Measurements from ENCODE around the gene PTPN3. TPM values are rescaled to one million over a fixed set of nuclear protein-coding genes. Genes with fewer than 3 reads are reported as not detected.

Gene PTPN3
- total RNA-seq, 2 experiments from 2014 or later: not detected

DNA sequence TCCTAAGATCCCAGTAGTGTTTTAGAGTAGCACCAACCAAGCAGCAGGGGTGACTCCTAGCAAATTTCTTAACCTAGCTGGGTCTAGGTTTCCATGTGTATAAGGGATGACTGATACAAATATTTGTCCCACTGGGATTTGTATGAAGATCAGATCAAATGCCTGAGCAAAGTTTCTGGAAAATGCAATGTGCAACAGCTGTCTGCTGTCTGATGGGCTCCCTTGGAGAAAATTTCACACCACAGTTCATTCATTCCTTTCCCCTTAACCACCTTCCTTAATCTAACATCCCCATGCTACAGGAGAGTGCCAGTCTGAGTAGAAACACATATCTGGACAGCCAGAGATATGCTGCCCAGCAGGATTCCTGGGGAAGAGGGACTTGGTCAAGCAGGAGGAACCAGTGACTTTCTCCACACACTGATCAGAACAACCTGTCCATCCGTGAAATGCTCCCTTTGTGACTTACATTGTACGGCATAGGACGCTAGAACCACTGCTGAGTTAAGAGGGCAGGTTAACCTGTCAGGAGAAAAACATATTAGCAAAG lies 53.3 kb downstream of the PTPN3 start:
- ChIA-PET POLR2A (no interaction called here), CTCF (ENCODE audit: unreplicated experiment) (no interaction called here)
- Histone ChIP-seq H3K4me3 (ENCODE audit: low read depth, low read length, poor library complexity, severe bottlenecking) (no peak overlapping the region), H2AFZ (ENCODE audit: low read length) (no peak overlapping the region), H3K79me2 (ENCODE audit: insufficient read depth, low read depth, low read length) (no peaks in the 10 kb centered on the region), H4K20me1 (ENCODE audit: insufficient read depth, low read length) (no peaks in the 10 kb centered on the region), H3K36me3 (ENCODE audit: insufficient read depth, low read length) (no peaks in the 10 kb centered on the region), H3K27ac (ENCODE audit: low read depth, low read length, poor library complexity, severe bottlenecking) (no peak overlapping the region), H3K9me2 (ENCODE audit: insufficient read depth, low read length) (no peaks in the 10 kb centered on the region), H3K4me2 (ENCODE audit: low read length) (no peak overlapping the region), H3K4me1 (ENCODE audit: insufficient read depth, low read length, poor library complexity, severe bottlenecking) (no peaks in the 10 kb centered on the region), H3K9me3 (ENCODE audit: low read length) (no peaks in the 10 kb centered on the region)
- DNase-seq (ENCODE audit: low spot score): no peak
- TF ChIP-seq, protein P1, sequence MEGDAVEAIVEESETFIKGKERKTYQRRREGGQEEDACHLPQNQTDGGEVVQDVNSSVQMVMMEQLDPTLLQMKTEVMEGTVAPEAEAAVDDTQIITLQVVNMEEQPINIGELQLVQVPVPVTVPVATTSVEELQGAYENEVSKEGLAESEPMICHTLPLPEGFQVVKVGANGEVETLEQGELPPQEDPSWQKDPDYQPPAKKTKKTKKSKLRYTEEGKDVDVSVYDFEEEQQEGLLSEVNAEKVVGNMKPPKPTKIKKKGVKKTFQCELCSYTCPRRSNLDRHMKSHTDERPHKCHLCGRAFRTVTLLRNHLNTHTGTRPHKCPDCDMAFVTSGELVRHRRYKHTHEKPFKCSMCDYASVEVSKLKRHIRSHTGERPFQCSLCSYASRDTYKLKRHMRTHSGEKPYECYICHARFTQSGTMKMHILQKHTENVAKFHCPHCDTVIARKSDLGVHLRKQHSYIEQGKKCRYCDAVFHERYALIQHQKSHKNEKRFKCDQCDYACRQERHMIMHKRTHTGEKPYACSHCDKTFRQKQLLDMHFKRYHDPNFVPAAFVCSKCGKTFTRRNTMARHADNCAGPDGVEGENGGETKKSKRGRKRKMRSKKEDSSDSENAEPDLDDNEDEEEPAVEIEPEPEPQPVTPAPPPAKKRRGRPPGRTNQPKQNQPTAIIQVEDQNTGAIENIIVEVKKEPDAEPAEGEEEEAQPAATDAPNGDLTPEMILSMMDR (conservative IDR thresholded peaks at IDR 0.05; ENCODE audit: low read length): no peak
- TF ChIP-seq EZH2phosphoT487 (IDR thresholded peaks at IDR 0.05; ENCODE audit: borderline replicate concordance, low read depth, low read length): no peak
- intact Hi-C loops (cut with micrococcal nuclease; ENCODE audit: unreplicated experiment): no loop called here
- BruUV-seq (replicated peaks): no TSS peak

DNA sequence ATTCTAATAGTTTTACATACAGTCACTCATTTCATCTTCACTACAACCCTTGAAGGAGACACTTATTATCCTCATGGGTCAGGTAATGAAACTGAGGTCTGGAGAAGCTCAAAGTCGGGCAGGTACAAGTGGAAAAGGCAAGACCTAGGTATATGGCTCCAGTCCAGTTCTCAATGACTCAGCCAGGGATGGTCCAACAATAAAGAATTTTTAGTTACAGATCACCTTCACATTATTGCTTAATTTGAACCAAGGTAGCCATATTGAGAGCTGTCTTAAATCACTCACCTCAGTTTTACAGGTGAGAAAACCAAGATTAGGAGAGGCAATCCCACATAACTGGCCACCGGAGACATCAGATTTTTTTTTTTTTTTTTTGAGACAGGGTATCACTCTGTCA lies 55.4 kb downstream of the PTPN3 start:
- no peaks in the 10 kb centered on the region for H3K9me3 ChIP-seq (ENCODE audit: low read length)
- intact Hi-C loops (cut with micrococcal nuclease; ENCODE audit: unreplicated experiment): no loop called here
- TF ChIP-seq EZH2phosphoT487 (IDR thresholded peaks at IDR 0.05; ENCODE audit: borderline replicate concordance, low read depth, low read length): no peak
- TF ChIP-seq, protein P1 (conservative IDR thresholded peaks at IDR 0.05; ENCODE audit: low read length): no peak
- H4K20me1 ChIP-seq (ENCODE audit: insufficient read depth, low read length): no peaks in the 10 kb centered on the region
- H3K36me3 ChIP-seq (ENCODE audit: insufficient read depth, low read length): no peaks in the 10 kb centered on the region
- H3K4me2 ChIP-seq (ENCODE audit: low read length): no peak overlapping the region
- no peak overlapping the region for H3K4me3 ChIP-seq (ENCODE audit: low read depth, low read length, poor library complexity, severe bottlenecking)
- CTCF ChIA-PET (ENCODE audit: unreplicated experiment): no interaction called here
- BruUV-seq (replicated peaks): no TSS peak
- POLR2A ChIA-PET: no interaction called here
- no peak overlapping the region for H2AFZ ChIP-seq (ENCODE audit: low read length)
- H3K79me2 ChIP-seq (ENCODE audit: insufficient read depth, low read depth, low read length): no peaks in the 10 kb centered on the region
- no peaks in the 10 kb centered on the region for H3K4me1 ChIP-seq (ENCODE audit: insufficient read depth, low read length, poor library complexity, severe bottlenecking)
- no peaks in the 10 kb centered on the region for H3K9me2 ChIP-seq (ENCODE audit: insufficient read depth, low read length)
- H3K27ac ChIP-seq (ENCODE audit: low read depth, low read length, poor library complexity, severe bottlenecking): no peak overlapping the region
- DNase-seq (ENCODE audit: low spot score): no peak

DNA sequence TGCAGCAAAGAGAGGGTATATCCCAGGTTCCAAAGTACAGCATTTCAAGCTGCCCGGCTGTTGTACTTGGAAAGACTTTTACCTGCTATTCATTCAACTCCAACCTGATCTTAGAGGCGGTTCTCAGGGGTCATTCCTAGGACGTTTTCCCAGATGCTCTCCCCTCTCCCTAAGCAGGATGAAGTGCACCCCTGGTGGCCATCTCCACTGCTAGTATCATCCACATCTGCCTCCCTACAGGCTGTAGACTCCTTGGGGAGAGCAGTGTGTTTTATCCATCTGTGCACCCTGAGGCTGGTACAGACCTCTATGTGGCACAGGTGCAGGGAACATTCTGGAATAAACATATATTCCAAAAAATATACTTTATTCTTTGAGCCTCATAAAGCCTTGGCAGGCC lies 56.8 kb downstream of the PTPN3 start:
- intact Hi-C loops (cut with micrococcal nuclease; ENCODE audit: unreplicated experiment): no loop called here
- no TSS peak for BruUV-seq (replicated peaks)
- POLR2A ChIA-PET: interaction anchor here (0.6 to 0.7 kb wide), 4 partner anchors 72 to 864 kb away, joined by 3 to 5 read pairs (median 3); no protein-coding TSS in a partner anchor

More for the DNA sequence above, 56.8 kb downstream of the PTPN3 start:
- Histone ChIP-seq H3K4me3 (ENCODE audit: low read depth, low read length, poor library complexity, severe bottlenecking) (no peak overlapping the region), H2AFZ (ENCODE audit: low read length) (no peak overlapping the region), H3K4me2 (ENCODE audit: low read length) (no peak overlapping the region), H3K79me2 (ENCODE audit: insufficient read depth, low read depth, low read length) (no peaks in the 10 kb centered on the region), H4K20me1 (ENCODE audit: insufficient read depth, low read length) (no peaks in the 10 kb centered on the region), H3K36me3 (ENCODE audit: insufficient read depth, low read length) (no peaks in the 10 kb centered on the region), H3K9me3 (ENCODE audit: low read length) (no peaks in the 10 kb centered on the region), H3K27ac (ENCODE audit: low read depth, low read length, poor library complexity, severe bottlenecking) (no peak overlapping the region), H3K9me2 (ENCODE audit: insufficient read depth, low read length) (no peaks in the 10 kb centered on the region), H3K4me1 (ENCODE audit: insufficient read depth, low read length, poor library complexity, severe bottlenecking) (no peaks in the 10 kb centered on the region)
- CTCF ChIA-PET (ENCODE audit: unreplicated experiment): no interaction called here
- DNase-seq (ENCODE audit: low spot score): no peak
- no peak for TF ChIP-seq EZH2phosphoT487 (IDR thresholded peaks at IDR 0.05; ENCODE audit: borderline replicate concordance, low read depth, low read length)
- TF ChIP-seq, protein P1 (conservative IDR thresholded peaks at IDR 0.05; ENCODE audit: low read length): no peak
